ENCODE data around the gene SP2. TPM values are rescaled to one million over a fixed set of nuclear protein-coding genes. Genes with fewer than 3 reads are reported as not detected.

Gene SP2
- total and polyA plus RNA-seq, 2 of the 13 experiments (the other 11 are each of a cell fraction or from before 2014, with no cell fraction given): 1.4 to 4.8 TPM

DNA sequence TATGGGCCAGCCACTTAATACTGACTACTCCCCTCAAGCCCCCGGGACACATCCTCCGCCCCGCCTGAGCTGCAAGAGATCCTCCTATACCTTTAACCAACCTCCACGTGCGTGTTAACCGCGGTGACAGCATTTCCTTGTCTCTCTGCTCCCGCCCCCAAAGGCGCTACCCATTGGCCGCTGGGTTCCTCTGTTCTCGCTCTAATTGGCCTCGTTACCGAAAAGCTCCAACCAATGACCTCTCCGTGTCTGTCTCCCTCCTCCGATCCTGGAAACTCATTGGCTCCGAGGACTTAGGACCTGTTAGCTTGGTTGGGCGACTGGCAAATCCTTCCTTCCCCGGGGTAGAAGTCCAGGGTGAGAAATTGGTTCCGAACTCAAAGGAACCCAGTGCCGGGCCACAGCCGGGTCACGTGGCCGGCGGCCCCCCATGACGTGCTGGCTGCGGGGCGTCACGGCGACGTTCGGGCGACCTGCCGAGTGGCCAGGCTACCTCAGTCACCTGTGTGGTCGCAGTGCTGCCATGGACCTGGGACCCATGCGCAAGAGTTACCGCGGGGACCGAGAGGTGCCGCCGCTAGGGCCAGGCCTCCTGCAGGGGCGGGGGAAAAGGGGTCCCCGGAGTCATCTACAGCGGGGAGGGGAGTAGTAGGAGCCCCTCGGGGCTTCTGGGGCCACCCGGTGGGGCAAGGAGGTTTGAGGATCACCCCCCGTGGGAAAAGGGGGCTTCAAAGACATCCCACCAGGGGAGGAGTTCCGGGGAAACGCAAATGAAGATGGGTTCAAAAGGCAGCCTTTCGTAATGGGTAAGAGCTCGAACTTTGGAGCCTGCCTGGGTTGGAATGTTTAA is 45.4 kb downstream of the SP2 start, which contains the start of gene PNPO (continued):
- TF ChIP-seq, protein P1, sequence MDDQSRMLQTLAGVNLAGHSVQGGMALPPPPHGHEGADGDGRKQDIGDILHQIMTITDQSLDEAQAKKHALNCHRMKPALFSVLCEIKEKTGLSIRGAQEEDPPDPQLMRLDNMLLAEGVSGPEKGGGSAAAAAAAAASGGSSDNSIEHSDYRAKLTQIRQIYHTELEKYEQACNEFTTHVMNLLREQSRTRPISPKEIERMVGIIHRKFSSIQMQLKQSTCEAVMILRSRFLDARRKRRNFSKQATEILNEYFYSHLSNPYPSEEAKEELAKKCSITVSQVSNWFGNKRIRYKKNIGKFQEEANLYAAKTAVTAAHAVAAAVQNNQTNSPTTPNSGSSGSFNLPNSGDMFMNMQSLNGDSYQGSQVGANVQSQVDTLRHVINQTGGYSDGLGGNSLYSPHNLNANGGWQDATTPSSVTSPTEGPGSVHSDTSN (CRISPR knock-in tag; IDR thresholded peaks at IDR 0.05; ENCODE audit: borderline replicate concordance): peak; percentile 80
- TF ChIP-seq, protein P2, sequence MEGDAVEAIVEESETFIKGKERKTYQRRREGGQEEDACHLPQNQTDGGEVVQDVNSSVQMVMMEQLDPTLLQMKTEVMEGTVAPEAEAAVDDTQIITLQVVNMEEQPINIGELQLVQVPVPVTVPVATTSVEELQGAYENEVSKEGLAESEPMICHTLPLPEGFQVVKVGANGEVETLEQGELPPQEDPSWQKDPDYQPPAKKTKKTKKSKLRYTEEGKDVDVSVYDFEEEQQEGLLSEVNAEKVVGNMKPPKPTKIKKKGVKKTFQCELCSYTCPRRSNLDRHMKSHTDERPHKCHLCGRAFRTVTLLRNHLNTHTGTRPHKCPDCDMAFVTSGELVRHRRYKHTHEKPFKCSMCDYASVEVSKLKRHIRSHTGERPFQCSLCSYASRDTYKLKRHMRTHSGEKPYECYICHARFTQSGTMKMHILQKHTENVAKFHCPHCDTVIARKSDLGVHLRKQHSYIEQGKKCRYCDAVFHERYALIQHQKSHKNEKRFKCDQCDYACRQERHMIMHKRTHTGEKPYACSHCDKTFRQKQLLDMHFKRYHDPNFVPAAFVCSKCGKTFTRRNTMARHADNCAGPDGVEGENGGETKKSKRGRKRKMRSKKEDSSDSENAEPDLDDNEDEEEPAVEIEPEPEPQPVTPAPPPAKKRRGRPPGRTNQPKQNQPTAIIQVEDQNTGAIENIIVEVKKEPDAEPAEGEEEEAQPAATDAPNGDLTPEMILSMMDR (CRISPR knock-in tag; IDR thresholded peaks at IDR 0.05): peak; percentile 35; the same call in 1 of the 2 replicates
- TF ChIP-seq NPAS2 (CRISPR knock-in tag; IDR thresholded peaks at IDR 0.05; ENCODE audit: borderline replicate concordance): no peak
- no peak for TF ChIP-seq ZKSCAN1 (IDR thresholded peaks at IDR 0.05; ENCODE audit: low read length)
- peak; percentile 91; the same call in 1 of the 2 replicates for TF ChIP-seq KAT7 (CRISPR knock-in tag; IDR thresholded peaks at IDR 0.05; ENCODE audit: borderline replicate concordance)
- TF ChIP-seq TBX3 (IDR thresholded peaks at IDR 0.05; ENCODE audit: borderline replicate concordance): peak; percentile 54; the same call in 1 of the 2 replicates
- no peak for TF ChIP-seq SUZ12 (IDR thresholded peaks at IDR 0.05; ENCODE audit: low read depth, low read length)
- peak; percentile 85; the same call in 1 of the 2 replicates for TF ChIP-seq NKX3-1 (CRISPR knock-in tag; IDR thresholded peaks at IDR 0.05)
- TF ChIP-seq ZBTB7A (CRISPR knock-in tag; IDR thresholded peaks at IDR 0.05): peak; percentile 31; the same call in 1 of the 2 replicates
- TF ChIP-seq TBX2 (CRISPR knock-in tag; IDR thresholded peaks at IDR 0.05; ENCODE audit: borderline replicate concordance): peak; percentile 91; the same call in 1 of the 2 replicates
- TF ChIP-seq ZNF619 (CRISPR knock-in tag; IDR thresholded peaks at IDR 0.05): peak; percentile 91
- TF ChIP-seq ZNF441 (CRISPR knock-in tag; IDR thresholded peaks at IDR 0.05; ENCODE audit: borderline replicate concordance): peak; percentile 85
- TF ChIP-seq ZNF552 (CRISPR knock-in tag; IDR thresholded peaks at IDR 0.05; ENCODE audit: borderline replicate concordance): peak; percentile 93; the same call in 1 of the 2 replicates
- no peak for TF ChIP-seq TBL1XR1 (IDR thresholded peaks at IDR 0.05; ENCODE audit: borderline replicate concordance, low read length, partially characterized antibody)
- TF ChIP-seq CBX2 (IDR thresholded peaks at IDR 0.05; ENCODE audit: low read depth, low read length): no peak; the same call in 1 of the 2 replicates
- no peak for TF ChIP-seq CBX2 (CRISPR knock-in tag; IDR thresholded peaks at IDR 0.05; ENCODE audit: low read depth)
- no peak for TF ChIP-seq MBD4 (IDR thresholded peaks at IDR 0.05; ENCODE audit: borderline replicate concordance, low read length)
- TF ChIP-seq, protein P3, sequence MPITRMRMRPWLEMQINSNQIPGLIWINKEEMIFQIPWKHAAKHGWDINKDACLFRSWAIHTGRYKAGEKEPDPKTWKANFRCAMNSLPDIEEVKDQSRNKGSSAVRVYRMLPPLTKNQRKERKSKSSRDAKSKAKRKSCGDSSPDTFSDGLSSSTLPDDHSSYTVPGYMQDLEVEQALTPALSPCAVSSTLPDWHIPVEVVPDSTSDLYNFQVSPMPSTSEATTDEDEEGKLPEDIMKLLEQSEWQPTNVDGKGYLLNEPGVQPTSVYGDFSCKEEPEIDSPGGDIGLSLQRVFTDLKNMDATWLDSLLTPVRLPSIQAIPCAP (CRISPR knock-in tag; IDR thresholded peaks at IDR 0.05; ENCODE audit: low read depth): no peak
- TF ChIP-seq ZNF331 (CRISPR knock-in tag; IDR thresholded peaks at IDR 0.05): peak; percentile 59
- TF ChIP-seq KLF9 (CRISPR knock-in tag; IDR thresholded peaks at IDR 0.05; ENCODE audit: low read depth): peak; percentile 88
- TF ChIP-seq RBFOX2 (IDR thresholded peaks at IDR 0.05; ENCODE audit: low read depth, low read length): peak; percentile 98
- no peak for TF ChIP-seq ATF7 (IDR thresholded peaks at IDR 0.05)
- TF ChIP-seq ATF7 (CRISPR knock-in tag; IDR thresholded peaks at IDR 0.05): no peak
- TF ChIP-seq ZNF10 (CRISPR knock-in tag; IDR thresholded peaks at IDR 0.05; ENCODE audit: borderline replicate concordance, low read depth): no peak
- TF ChIP-seq, protein P4, sequence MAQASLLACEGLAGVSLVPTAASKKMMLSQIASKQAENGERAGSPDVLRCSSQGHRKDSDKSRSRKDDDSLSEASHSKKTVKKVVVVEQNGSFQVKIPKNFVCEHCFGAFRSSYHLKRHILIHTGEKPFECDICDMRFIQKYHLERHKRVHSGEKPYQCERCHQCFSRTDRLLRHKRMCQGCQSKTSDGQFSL (CRISPR knock-in tag; IDR thresholded peaks at IDR 0.05): peak; percentile 73
- peak; percentile 68; the same call in 1 of the 2 replicates for TF ChIP-seq CHD4 (IDR thresholded peaks at IDR 0.05; ENCODE audit: borderline replicate concordance, low read length)
- TF ChIP-seq ZNF549 (CRISPR knock-in tag; IDR thresholded peaks at IDR 0.05): peak; percentile 86; the same call in 1 of the 2 replicates
- no peak for TF ChIP-seq EZH2 (conservative IDR thresholded peaks at IDR 0.05; ENCODE audit: low read depth, low read length)

Measured in HepG2 (cell line).